COR-L47 (cell line): ENCODE measurements around the gene MED26.
"Not testable (repeated sequence)": the region's sequence is repeated elsewhere in the genome, so short reads cannot be mapped to it uniquely, and the experiment has no call there.

Experiments used
- DNase-seq: peaks from one replicate; lab custom pipeline; 2025; lab: John Stamatoyannopoulos, UW

Gene MED26

DNA sequence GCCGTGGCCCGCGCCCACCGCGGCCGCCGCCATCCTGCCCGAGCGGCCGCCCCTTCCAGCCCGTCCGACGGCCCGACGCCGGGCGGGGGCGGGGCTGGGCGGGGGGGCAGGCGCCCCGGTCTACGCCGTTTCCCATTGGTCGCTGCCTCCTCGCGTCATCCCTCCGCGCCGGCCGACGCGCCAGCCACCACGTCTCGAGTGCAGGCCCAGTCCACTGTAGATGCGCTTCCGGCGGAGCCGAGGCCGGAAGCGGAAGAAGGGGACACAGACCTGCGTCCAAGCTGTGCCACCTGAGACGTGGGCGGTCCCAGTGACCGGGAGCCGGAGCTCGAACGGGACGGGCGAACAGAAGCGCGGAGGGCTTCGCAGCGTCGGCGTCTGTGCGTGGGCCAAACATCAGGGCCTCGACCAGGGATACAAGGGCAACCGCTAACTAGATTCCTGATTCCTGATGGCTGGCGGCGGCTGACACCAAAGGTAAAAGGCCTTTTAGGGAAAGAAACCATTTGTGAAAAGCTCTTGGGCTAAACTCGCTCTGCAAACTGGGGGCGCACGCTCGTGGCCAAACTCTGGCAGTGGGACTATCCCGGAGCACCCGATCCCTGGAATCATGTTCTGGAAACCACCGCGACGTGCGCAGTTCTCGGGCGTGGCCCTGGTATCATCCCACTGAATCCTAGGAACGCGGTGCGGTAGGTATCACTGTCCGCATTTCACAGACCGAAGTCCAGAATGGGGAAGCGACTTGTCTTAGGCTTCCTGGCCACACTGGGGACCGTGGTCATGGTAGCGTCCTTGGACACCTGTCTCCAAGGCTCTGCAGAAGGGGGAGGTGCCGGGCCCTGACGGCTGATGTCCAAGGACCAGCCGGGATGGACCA is 55.4 kb downstream of the MED26 start, which contains the start of gene SLC35E1:
SLC35E1 (minus strand) TSS at position 84 of the 880 bp plus-strand sequence; CDS start at position 33, 51 bp downstream.
- peak; percentile 92 for DNase-seq

GRCh38 chr19:16571822-16572331 is 56.1 kb downstream of the MED26 start:
- DNase-seq: no peak

GRCh38 chr19:16571283-16571682 is 56.7 kb downstream of the MED26 start:
- peak; percentile 12 for DNase-seq

GRCh38 chr19:16569609-16570320 is 58.2 kb downstream of the MED26 start:
- DNase-seq: no peak

- no peak for DNase-seq
Measured at GRCh38 chr19:16566702-16567101, 61.3 kb downstream of the MED26 start.

GRCh38 chr19:16566161-16566560 is 61.8 kb downstream of the MED26 start:
- no peak for DNase-seq

- DNase-seq: no peak
Measured at GRCh38 chr19:16564842-16565241, 63.2 kb downstream of the MED26 start.

DNA sequence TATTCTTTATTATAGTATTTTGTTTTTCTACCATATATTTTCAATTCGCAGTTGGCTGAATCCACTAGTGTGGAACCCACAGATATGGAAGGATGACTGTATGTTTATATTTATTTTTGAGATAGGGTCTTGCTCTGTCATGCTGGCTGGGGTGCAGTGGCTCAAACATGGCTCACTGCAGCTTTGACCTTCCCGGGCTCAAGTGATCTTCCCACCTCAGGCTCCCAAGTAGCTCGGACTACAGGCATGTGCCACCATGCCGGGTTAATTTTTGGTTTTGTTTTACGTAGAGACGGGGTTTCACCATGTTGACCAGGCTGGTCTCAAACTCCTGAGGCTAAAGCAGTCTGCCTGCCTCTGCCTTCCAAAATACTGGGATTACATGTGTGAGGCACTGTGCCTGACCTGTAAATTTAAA is 65.4 kb downstream of the MED26 start:
- no peak for DNase-seq

DNA sequence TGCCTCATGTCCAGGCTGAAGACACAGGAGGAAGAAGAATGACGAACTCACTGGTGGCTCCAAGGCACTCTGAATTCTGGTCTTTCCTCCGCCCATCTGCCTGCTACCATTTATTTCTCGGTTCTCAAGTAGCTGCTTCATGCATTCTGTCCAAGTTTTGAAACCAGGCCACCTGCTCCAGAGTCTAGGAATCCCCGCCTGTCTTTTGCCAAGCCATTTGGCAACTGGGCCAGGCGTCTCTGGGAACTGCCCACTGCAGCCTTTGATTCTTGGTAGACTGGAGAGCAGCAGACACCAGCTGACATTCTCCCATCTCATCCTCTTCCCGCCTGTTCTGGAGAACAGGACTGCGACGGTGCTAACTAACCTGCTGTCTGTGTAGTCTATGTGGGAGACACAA is 66.6 kb downstream of the MED26 start:
- no peak for DNase-seq

GRCh38 chr19:16559780-16560276 is 68.2 kb downstream of the MED26 start:
- no peak for DNase-seq

GRCh38 chr19:16554776-16555175 is 73.2 kb downstream of the MED26 start:
- DNase-seq: no peak

- not testable (repeated sequence) for DNase-seq
Measured at GRCh38 chr19:16551902-16552301, 76.1 kb downstream of the MED26 start.

DNA sequence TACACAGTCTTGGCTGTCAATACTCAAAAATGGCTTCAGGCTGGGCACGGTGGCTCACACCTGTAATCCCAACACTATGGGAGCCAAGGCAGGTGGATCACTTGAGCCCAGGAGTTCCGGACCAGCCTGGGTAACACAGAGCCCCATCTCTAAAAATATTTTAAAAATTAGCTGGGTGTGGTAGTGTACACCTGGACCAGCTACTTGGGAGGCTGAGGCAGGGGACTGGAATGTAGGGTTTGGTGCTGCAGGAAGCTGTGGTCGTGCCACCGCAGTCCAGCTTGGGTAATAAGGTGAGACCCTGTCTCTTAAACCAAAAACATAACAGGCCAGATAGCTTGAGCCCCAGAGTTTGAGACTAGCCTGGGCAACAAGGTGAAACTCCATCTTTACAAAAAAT is 79.0 kb downstream of the MED26 start:
- DNase-seq: no peak

DNA sequence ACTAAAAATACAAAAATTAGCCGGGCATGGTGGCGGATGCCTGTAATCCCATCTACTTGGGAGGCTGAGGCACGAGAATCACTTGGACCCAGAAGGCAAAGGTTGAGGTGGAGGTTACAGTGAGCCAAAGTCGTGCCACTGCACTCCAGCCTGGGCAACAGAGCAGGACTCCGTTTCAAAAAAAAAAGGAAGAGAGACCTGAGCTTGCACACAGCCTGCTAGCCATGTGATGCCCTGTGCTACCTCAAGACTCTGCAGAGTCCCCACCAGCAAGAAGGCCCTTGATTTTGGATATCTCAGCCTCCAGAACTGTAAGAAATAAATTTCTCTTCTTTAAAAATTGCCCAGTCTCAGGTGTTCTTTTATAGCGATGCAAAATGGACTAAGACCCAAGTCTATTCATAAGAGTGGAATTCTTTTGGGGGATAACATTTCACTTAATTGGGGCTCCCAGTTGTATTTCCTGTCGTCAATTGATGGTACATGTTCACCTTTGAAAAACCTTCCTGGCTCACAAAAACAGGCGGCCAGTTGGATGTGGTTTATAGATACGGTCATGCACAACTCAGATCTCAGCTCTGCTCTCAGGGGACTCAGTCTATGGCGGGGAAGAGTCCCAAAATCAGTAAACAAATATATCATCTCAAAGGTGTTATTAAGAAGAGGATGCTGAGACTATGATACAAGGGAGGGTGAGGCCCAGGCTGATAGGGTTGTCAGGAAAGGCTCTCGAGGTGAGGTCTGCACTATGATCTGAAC is 83.4 kb downstream of the MED26 start:
- no peak for DNase-seq

DNA sequence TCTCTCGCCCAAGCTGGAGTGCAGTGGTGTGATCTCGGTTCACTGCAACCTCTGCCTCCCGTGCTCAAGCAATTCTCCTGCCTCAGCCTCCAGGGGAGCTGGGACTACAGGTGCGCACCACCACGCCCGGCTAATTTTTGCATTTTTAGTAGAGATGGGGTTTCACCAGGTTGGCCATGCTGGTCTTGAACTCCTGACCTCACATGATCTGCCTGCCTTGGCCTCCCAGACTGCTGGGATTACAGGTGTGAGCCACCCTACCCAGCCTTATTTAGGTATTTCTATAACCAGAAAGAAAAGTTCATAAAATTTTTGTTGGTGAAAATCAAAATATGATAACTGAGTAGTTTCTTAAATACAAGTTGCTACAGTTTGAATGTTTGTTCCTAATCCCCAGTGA is 84.3 kb downstream of the MED26 start:
- not testable (repeated sequence) for DNase-seq

DNA sequence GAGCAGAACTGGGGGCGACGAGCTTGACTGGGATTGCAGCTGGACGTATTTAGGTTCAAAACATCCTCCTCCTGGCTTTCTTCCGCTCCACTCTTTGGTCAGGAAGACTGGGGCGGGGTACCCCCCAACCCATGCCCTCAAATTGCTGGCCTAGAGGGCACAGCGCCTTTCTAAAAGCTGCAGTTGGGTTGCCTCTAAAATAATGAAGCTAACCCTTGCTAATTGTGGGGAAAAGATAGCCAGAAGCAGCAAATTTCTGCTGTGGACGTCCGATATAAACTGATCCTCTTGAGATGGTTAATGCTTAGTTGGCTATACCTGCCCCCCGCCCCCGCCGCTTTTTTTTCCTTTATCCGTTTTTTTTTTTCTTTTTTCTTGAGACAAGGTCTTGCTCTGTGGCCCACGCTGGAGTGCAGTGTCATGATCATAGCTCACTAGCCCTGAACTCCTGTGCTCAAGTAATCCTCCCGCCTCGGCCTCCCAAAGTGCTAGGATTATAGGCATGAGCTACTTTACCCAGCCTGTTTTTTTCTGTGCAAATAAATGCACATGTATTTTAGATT is 85.0 kb downstream of the MED26 start:
- no peak for DNase-seq

- peak; percentile 90 for DNase-seq
Measured at GRCh38 chr19:16542045-16542909, 85.7 kb downstream of the MED26 start, which contains the start of gene CHERP. Gene CHERP (minus strand): TSS chr19:16542437. CDS start chr19:16542378, 59 bp downstream.

DNA sequence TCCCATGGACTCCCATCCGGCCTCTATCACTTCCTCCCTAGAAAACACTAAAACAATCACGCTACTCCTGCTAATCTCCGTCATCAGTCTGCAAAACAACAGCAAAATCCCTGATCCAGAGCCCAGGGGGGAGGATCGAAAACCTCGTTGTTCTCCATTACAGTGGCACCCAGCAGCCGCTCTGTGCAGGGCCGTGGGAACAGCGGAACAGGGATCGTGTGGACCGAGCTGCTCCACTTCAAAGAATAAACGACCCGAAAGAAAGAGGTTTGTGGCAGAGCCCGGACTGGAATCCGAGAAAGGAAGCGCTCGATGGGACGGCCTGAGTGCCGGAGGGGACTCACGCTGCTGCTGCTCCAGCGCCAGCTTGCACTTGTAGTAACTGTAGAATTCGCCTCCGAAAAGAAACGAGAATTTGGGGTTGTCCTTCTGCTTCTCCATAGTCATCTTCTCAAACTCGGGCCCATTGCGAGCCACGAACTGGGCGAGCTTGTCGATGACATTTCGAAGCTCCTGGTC is 86.4 kb downstream of the MED26 start:
- DNase-seq: no peak

DNA sequence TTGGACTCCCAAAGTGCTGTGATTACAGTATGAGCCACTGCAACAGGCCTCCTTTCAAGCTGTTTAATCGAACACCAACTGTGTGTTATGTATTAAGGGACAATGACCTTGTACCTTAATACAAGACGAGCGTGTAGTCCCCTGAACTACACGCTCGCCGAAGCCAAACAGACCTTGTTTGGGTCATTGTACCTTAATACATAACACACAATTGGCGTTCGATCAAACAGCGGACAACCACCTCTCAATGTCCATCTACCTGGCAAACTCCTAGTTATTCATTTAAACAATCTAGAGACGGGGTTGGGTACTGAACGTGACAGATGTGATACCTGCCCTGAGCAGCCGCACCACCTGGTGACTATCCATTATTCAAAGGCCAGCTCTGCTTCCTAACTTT is 87.1 kb downstream of the MED26 start:
- no peak for DNase-seq

DNA sequence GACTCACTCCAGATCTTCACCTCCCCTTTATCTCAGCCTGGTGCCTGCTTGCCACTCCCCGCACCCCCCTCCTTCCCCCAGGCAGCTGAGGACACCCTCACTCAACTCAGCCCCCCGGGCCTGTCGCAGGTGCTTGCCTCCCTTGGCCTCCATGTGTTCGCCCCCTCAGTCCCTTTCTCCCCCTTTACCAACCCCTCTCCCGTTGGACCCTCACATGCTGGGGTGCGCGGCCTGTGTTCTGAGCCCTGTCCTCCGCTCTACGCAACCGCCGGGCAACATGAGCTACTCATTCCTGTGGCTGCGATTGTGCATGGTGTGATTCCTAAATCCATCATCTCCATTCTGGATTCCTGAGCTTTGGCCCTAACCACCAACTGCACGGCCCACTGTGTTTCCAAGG is 90.9 kb downstream of the MED26 start:
- DNase-seq: no peak
